Measurements from ENCODE around the gene EIF2D. TPM values are rescaled to one million over a fixed set of nuclear protein-coding genes. Genes with fewer than 3 reads are reported as not detected.
A peak's percentile ranks its signal among the peaks of the same experiment; 100 is the strongest.
"Not testable (repeated sequence)": the region's sequence is repeated elsewhere in the genome, so short reads cannot be mapped to it uniquely, and the experiment has no call there.

The EIF2D gene
- total and polyA plus RNA-seq, 2 donors, result 43.2 to 54.1 TPM

- peaks cover 9 to 20% of the 10 kb centered on the region in 2 donors for H3K4me1 ChIP-seq (ENCODE audit: control insufficient read depth in 2 of 2, insufficient read depth in 2 of 2, low read length in 2 of 2)
- 94% methylated on average over 13 of the region's 13 CpGs for WGBS
- no peak for DNase-seq (ENCODE audit: low read depth in 6 of 9, low spot score in 9 of 9)
- H3K9me3 ChIP-seq (ENCODE audit: control insufficient read depth in 2 of 2, insufficient read depth in 1 of 2, low read length in 1 of 2), result no peaks in the 10 kb centered on the region
- H3K27ac ChIP-seq (ENCODE audit: low read depth in 1 of 2, low read length in 1 of 2), result peak overlapping the region in 1 of 2 donors; percentile 20
- H3K4me3 ChIP-seq (ENCODE audit: low read length in 2 of 2), result no peak overlapping the region
- no peaks in the 10 kb centered on the region for H3K27me3 ChIP-seq (ENCODE audit: control insufficient read depth in 2 of 2, insufficient read depth in 1 of 2, low read length in 1 of 2)
- H3K36me3 ChIP-seq (ENCODE audit: control insufficient read depth in 2 of 2, insufficient read depth in 2 of 2, low read length in 1 of 2), result peaks cover 85 to 94% of the 10 kb centered on the region in 2 donors
Observed at GRCh38 chr1:206586501-206587445, 25.5 kb downstream of the EIF2D start.

GRCh38 chr1:206584683-206585082 lies 27.6 kb downstream of the EIF2D start:
- H3K27me3 ChIP-seq (ENCODE audit: control insufficient read depth in 2 of 2, insufficient read depth in 1 of 2, low read length in 1 of 2), result no peaks in the 10 kb centered on the region
- no peak overlapping the region for H3K27ac ChIP-seq (ENCODE audit: low read depth in 1 of 2, low read length in 1 of 2)
- 95% methylated on average over 4 of the region's 4 CpGs for WGBS
- peaks cover 79 to 87% of the 10 kb centered on the region in 2 donors for H3K36me3 ChIP-seq (ENCODE audit: control insufficient read depth in 2 of 2, insufficient read depth in 2 of 2, low read length in 1 of 2)
- no peak for DNase-seq (ENCODE audit: low read depth in 6 of 9, low spot score in 9 of 9)
- peaks cover 30 to 41% of the 10 kb centered on the region in 2 donors for H3K4me1 ChIP-seq (ENCODE audit: control insufficient read depth in 2 of 2, insufficient read depth in 2 of 2, low read length in 2 of 2)
- H3K4me3 ChIP-seq (ENCODE audit: low read length in 2 of 2), result no peak overlapping the region
- no peaks in the 10 kb centered on the region for H3K9me3 ChIP-seq (ENCODE audit: control insufficient read depth in 2 of 2, insufficient read depth in 1 of 2, low read length in 1 of 2)

- Histone ChIP-seq H3K27ac (ENCODE audit: low read depth in 1 of 2, low read length in 1 of 2) (peak overlapping the region; percentile 36 to 46), H3K36me3 (ENCODE audit: control insufficient read depth in 2 of 2, insufficient read depth in 2 of 2, low read length in 1 of 2) (peaks cover 73 to 86% of the 10 kb centered on the region in 2 donors), H3K27me3 (ENCODE audit: control insufficient read depth in 2 of 2, insufficient read depth in 1 of 2, low read length in 1 of 2) (no peaks in the 10 kb centered on the region), H3K9me3 (ENCODE audit: control insufficient read depth in 2 of 2, insufficient read depth in 1 of 2, low read length in 1 of 2) (no peaks in the 10 kb centered on the region), H3K4me3 (ENCODE audit: low read length in 2 of 2) (no peak overlapping the region), H3K4me1 (ENCODE audit: control insufficient read depth in 2 of 2, insufficient read depth in 2 of 2, low read length in 2 of 2) (peaks cover 34 to 48% of the 10 kb centered on the region in 2 donors)
- DNase-seq (ENCODE audit: low read depth in 6 of 9, low spot score in 9 of 9), result peak in 7 of 9 donors; percentile 56 to 87 (median 75)
- 91% methylated on average over 16 of the region's 16 CpGs for WGBS
Observed at GRCh38 chr1:206583707-206584648, 28.3 kb downstream of the EIF2D start.

GRCh38 chr1:206582971-206583706 lies 29.1 kb downstream of the EIF2D start:
- DNase-seq (ENCODE audit: low read depth in 6 of 9, low spot score in 9 of 9), result peak in 1 of 9 donors; percentile 35
- peak overlapping the region; percentile 43 to 46 for H3K27ac ChIP-seq (ENCODE audit: low read depth in 1 of 2, low read length in 1 of 2)
- peaks cover 64 to 86% of the 10 kb centered on the region in 2 donors for H3K36me3 ChIP-seq (ENCODE audit: control insufficient read depth in 2 of 2, insufficient read depth in 2 of 2, low read length in 1 of 2)
- H3K9me3 ChIP-seq (ENCODE audit: control insufficient read depth in 2 of 2, insufficient read depth in 1 of 2, low read length in 1 of 2), result no peaks in the 10 kb centered on the region
- WGBS, result 91% methylated on average over 18 of the region's 18 CpGs
- H3K4me3 ChIP-seq (ENCODE audit: low read length in 2 of 2), result no peak overlapping the region
- peaks cover 40 to 55% of the 10 kb centered on the region in 2 donors for H3K4me1 ChIP-seq (ENCODE audit: control insufficient read depth in 2 of 2, insufficient read depth in 2 of 2, low read length in 2 of 2)
- H3K27me3 ChIP-seq (ENCODE audit: control insufficient read depth in 2 of 2, insufficient read depth in 1 of 2, low read length in 1 of 2), result no peaks in the 10 kb centered on the region

GRCh38 chr1:206582537-206582936 lies 29.7 kb downstream of the EIF2D start:
- no peak overlapping the region for H3K4me3 ChIP-seq (ENCODE audit: low read length in 2 of 2)
- DNase-seq (ENCODE audit: low read depth in 6 of 9, low spot score in 9 of 9), result no peak
- peaks cover 40 to 60% of the 10 kb centered on the region in 2 donors for H3K4me1 ChIP-seq (ENCODE audit: control insufficient read depth in 2 of 2, insufficient read depth in 2 of 2, low read length in 2 of 2)
- peaks cover 62 to 82% of the 10 kb centered on the region in 2 donors for H3K36me3 ChIP-seq (ENCODE audit: control insufficient read depth in 2 of 2, insufficient read depth in 2 of 2, low read length in 1 of 2)
- no peaks in the 10 kb centered on the region for H3K9me3 ChIP-seq (ENCODE audit: control insufficient read depth in 2 of 2, insufficient read depth in 1 of 2, low read length in 1 of 2)
- WGBS, result 97% methylated on average over 5 of the region's 5 CpGs
- H3K27me3 ChIP-seq (ENCODE audit: control insufficient read depth in 2 of 2, insufficient read depth in 1 of 2, low read length in 1 of 2), result no peaks in the 10 kb centered on the region
- peak overlapping the region in 1 of 2 donors; percentile 45 for H3K27ac ChIP-seq (ENCODE audit: low read depth in 1 of 2, low read length in 1 of 2)

GRCh38 chr1:206581571-206581981 lies 30.7 kb downstream of the EIF2D start:
- Histone ChIP-seq H3K36me3 (ENCODE audit: control insufficient read depth in 2 of 2, insufficient read depth in 2 of 2, low read length in 1 of 2) (peaks cover 53 to 80% of the 10 kb centered on the region in 2 donors), H3K27me3 (ENCODE audit: control insufficient read depth in 2 of 2, insufficient read depth in 1 of 2, low read length in 1 of 2) (no peaks in the 10 kb centered on the region), H3K9me3 (ENCODE audit: control insufficient read depth in 2 of 2, insufficient read depth in 1 of 2, low read length in 1 of 2) (no peaks in the 10 kb centered on the region), H3K4me3 (ENCODE audit: low read length in 2 of 2) (no peak overlapping the region), H3K27ac (ENCODE audit: low read depth in 1 of 2, low read length in 1 of 2) (peak overlapping the region; percentile 10 to 61), H3K4me1 (ENCODE audit: control insufficient read depth in 2 of 2, insufficient read depth in 2 of 2, low read length in 2 of 2) (peaks cover 40 to 67% of the 10 kb centered on the region in 2 donors)
- DNase-seq (ENCODE audit: low read depth in 6 of 9, low spot score in 9 of 9), result no peak
- 41% methylated on average over 10 of the region's 10 CpGs for WGBS

GRCh38 chr1:206581114-206581497 lies 31.2 kb downstream of the EIF2D start:
- H3K36me3 ChIP-seq (ENCODE audit: control insufficient read depth in 2 of 2, insufficient read depth in 2 of 2, low read length in 1 of 2), result peaks cover 51 to 79% of the 10 kb centered on the region in 2 donors
- H3K4me1 ChIP-seq (ENCODE audit: control insufficient read depth in 2 of 2, insufficient read depth in 2 of 2, low read length in 2 of 2), result peaks cover 43 to 72% of the 10 kb centered on the region in 2 donors
- H3K27ac ChIP-seq (ENCODE audit: low read depth in 1 of 2, low read length in 1 of 2), result peak overlapping the region in 1 of 2 donors; percentile 86
- H3K9me3 ChIP-seq (ENCODE audit: control insufficient read depth in 2 of 2, insufficient read depth in 1 of 2, low read length in 1 of 2); H3K4me3 ChIP-seq (ENCODE audit: low read length in 2 of 2); H3K27me3 ChIP-seq (ENCODE audit: control insufficient read depth in 2 of 2, insufficient read depth in 1 of 2, low read length in 1 of 2); DNase-seq (ENCODE audit: low read depth in 6 of 9, low spot score in 9 of 9): not testable (repeated sequence)
- 98% methylated on average over 7 of the region's 7 CpGs for WGBS

GRCh38 chr1:206580438-206581113 lies 31.7 kb downstream of the EIF2D start:
- no peaks in the 10 kb centered on the region for H3K27me3 ChIP-seq (ENCODE audit: control insufficient read depth in 2 of 2, insufficient read depth in 1 of 2, low read length in 1 of 2)
- 91% methylated on average over 8 of the region's 8 CpGs for WGBS
- peaks cover 46 to 76% of the 10 kb centered on the region in 2 donors for H3K36me3 ChIP-seq (ENCODE audit: control insufficient read depth in 2 of 2, insufficient read depth in 2 of 2, low read length in 1 of 2)
- H3K4me3 ChIP-seq (ENCODE audit: low read length in 2 of 2), result peak overlapping the region in 1 of 2 donors; percentile 18
- peak overlapping the region; percentile 86 for H3K27ac ChIP-seq (ENCODE audit: low read depth in 1 of 2, low read length in 1 of 2)
- peaks cover 48 to 77% of the 10 kb centered on the region in 2 donors for H3K4me1 ChIP-seq (ENCODE audit: control insufficient read depth in 2 of 2, insufficient read depth in 2 of 2, low read length in 2 of 2)
- DNase-seq (ENCODE audit: low read depth in 6 of 9, low spot score in 9 of 9), result no peak
- no peaks in the 10 kb centered on the region for H3K9me3 ChIP-seq (ENCODE audit: control insufficient read depth in 2 of 2, insufficient read depth in 1 of 2, low read length in 1 of 2)
